GM12878 (cell line): Measurements from ENCODE around the gene RPS8. TPM values are rescaled to one million over a fixed set of nuclear protein-coding genes. Genes with fewer than 3 reads are reported as not detected.

Experiments
- ATF2 ChIP-seq: IDR thresholded peaks from 2 replicates; pipeline ENCODE4 v1.6.1; 2012; ENCODE audit warnings: low read length, inconsistent platforms
- ATF3 ChIP-seq: IDR thresholded peaks from 2 replicates; pipeline ENCODE4 v1.6.1; 2011; ENCODE audit warnings: low read depth, mild to moderate bottlenecking, low read length, moderate library complexity, borderline replicate concordance; ENCODE audit errors: extremely low read depth
- ATF7 ChIP-seq: fragments of 450-650 bp; IDR thresholded peaks from 2 replicates; pipeline ENCODE4 v1.6.1; 2016; ENCODE audit warnings: low read depth, mild to moderate bottlenecking
- CEBPB ChIP-seq, 2 experiments: fragments of 150-350 bp in 1 of 2; IDR thresholded peaks; 2 replicates each; pipeline ENCODE4 v1.6.1; 2012 to 2014; ENCODE audit warnings: low read depth in 2 of 2, low read length in 2 of 2, borderline replicate concordance in 1 of 2, inconsistent platforms in 1 of 2
- ELK1 ChIP-seq: IDR thresholded peaks from 2 replicates; pipeline ENCODE4 v1.6.1; 2012; ENCODE audit warnings: low read depth, low read length, improper control_type of control experiment
- HSF1 ChIP-seq: fragments of 150-350 bp; IDR thresholded peaks from 2 replicates; pipeline ENCODE4 v1.6.1; 2014; ENCODE audit warnings: mild to moderate bottlenecking, low read depth, low read length
- IRF3 ChIP-seq: fragments of 450-650 bp; IDR thresholded peaks from 2 replicates; pipeline ENCODE4 v1.6.1; 2014; ENCODE audit warnings: mild to moderate bottlenecking
- IRF5 ChIP-seq: fragments of 450-650 bp; IDR thresholded peaks from 2 replicates; pipeline ENCODE4 v1.6.1; 2017; ENCODE audit warnings: borderline replicate concordance
- NFIC ChIP-seq: IDR thresholded peaks from 2 replicates; pipeline ENCODE4 v1.6.1; 2012; ENCODE audit warnings: low read depth, mild to moderate bottlenecking, inconsistent platforms, low read length, moderate library complexity
- NFXL1 ChIP-seq: fragments of 450-650 bp; IDR thresholded peaks from 2 replicates; pipeline ENCODE4 v1.6.1; 2017; ENCODE audit warnings: antibody characterized with exemption, mild to moderate bottlenecking, borderline replicate concordance
- RAD21 ChIP-seq: IDR thresholded peaks from 2 replicates; pipeline ENCODE4 v1.6.1; 2011; ENCODE audit warnings: mild to moderate bottlenecking, low read depth, low read length, moderate library complexity; ENCODE audit not compliant: insufficient read depth
- SREBF2 ChIP-seq: IDR thresholded peaks from 2 replicates; pipeline ENCODE4 v1.6.1; 2012; ENCODE audit warnings: mild to moderate bottlenecking, low read length
- SUZ12 ChIP-seq: fragments of 200-600 bp; sonication (generic); IDR thresholded peaks from one replicate; pipeline ENCODE4 v1.6.1; 2018; ENCODE audit warnings: antibody characterized with exemption, mild to moderate bottlenecking; ENCODE audit not compliant: unreplicated experiment
- USF1 ChIP-seq: IDR thresholded peaks from 2 replicates; pipeline ENCODE4 v1.6.1; 2011; ENCODE audit warnings: borderline replicate concordance, low read depth, mild to moderate bottlenecking, moderate library complexity, mixed read lengths, low read length; ENCODE audit not compliant: insufficient read depth; ENCODE audit errors: extremely low read length
- ZBTB33 ChIP-seq: fragments of 450-650 bp; IDR thresholded peaks from 2 replicates; pipeline ENCODE4 v1.6.1; 2017; ENCODE audit warnings: mild to moderate bottlenecking
- ZNF274 ChIP-seq: IDR thresholded peaks from one replicate; pipeline ENCODE4 v1.8.0; 2011; ENCODE audit not compliant: insufficient read length, insufficient read depth
- ZNF384 ChIP-seq: IDR thresholded peaks from 2 replicates; pipeline ENCODE4 v1.6.1; 2012; ENCODE audit warnings: low read depth, mild to moderate bottlenecking, low read length, improper control_type of control experiment, borderline replicate concordance
- polyA plus RNA-seq, 11 experiments: library from polyadenylated mRNA; depleted of rRNA in 4 of 11; unstranded in 6 of 11; stranded (reverse) in 5 of 11; fragments of >200 nt; fragmentation: Nextera tagmentation in 4 of 11; fragmentation: Illumina TruSeq in 1 of 11; extraction: Ambion mirVana in 4 of 11; extraction: Trizol in 1 of 11; gene quantifications; 1 replicate in 1 of 11; 2 replicates in 10 of 11; pipeline versions ENCODE4 v1.2.1 to v1.2.3, GENCODE V29; 2011 to 2016; ENCODE audit warnings: inconsistent platforms in 2 of 11, missing spikeins in 2 of 11, low read depth in 1 of 11
- total RNA-seq, 4 experiments: library from RNA; depleted of rRNA in 3 of 4; stranded (reverse); fragments of >200 nt in 3 of 4; fragmentation: Illumina TruSeq in 1 of 4; extraction: Trizol in 1 of 4; gene quantifications; 2 replicates each; pipeline versions ENCODE4 v1.2.1 to v1.2.3, GENCODE V29; 2013 to 2021

RPS8 gene
- total and polyA plus RNA-seq, 10 of the 15 experiments (the other 5 are each of a cell fraction or from before 2014, with no cell fraction given) = 1,296 to 3,461 (median 2,877) TPM

GRCh38 chr1:44808938-44809917, 33.9 kb downstream of the RPS8 start (continued):
- TF ChIP-seq HSF1 (no peak), USF1 (no peak), ZNF384 (peak; percentile 41; the same call in 1 of the 2 replicates), SREBF2 (no peak), RAD21 (peak; percentile 9; the same call in 1 of the 2 replicates), ATF2 (no peak), ZNF274 (no peak), NFXL1 (no peak), IRF5 (no peak), CEBPB (IDR thresholded peaks at IDR 0.05; ENCODE audit: borderline replicate concordance in 1 of 2, low read depth in 2 of 2, low read length in 2 of 2) (no peak), ZBTB33 (no peak), ATF3 (no peak), IRF3 (no peak), NFIC (no peak), ATF7 (peak; percentile 69), ELK1 (0 out of 2 replicates have a peak, but pooled peaks have one; percentile 55), SUZ12 (no peak)
